ENCODE results near the gene NDUFB2.
A peak's percentile ranks its signal among the peaks of the same experiment; 100 is the strongest.
"Not testable (repeated sequence)": the region's sequence is repeated elsewhere in the genome, so short reads cannot be mapped to it uniquely, and the experiment has no call there.

The NDUFB2 gene

GRCh38 chr7:140702774-140703173 is 6.3 kb downstream of the NDUFB2 start:
- H3K27ac Mint-ChIP-seq (ENCODE audit: low read depth) = no peak overlapping the region
- H3K27me3 Mint-ChIP-seq = no peaks in the 10 kb centered on the region
- H3K4me3 Mint-ChIP-seq = no peak overlapping the region
- no peaks in the 10 kb centered on the region for H3K9me3 Mint-ChIP-seq
- peaks cover 18% of the 10 kb centered on the region for H3K4me1 Mint-ChIP-seq
- no peak for ATAC-seq (replicated peaks; ENCODE audit: extremely low read depth, poor library complexity, severe bottlenecking)
- H3K36me3 Mint-ChIP-seq (ENCODE audit: insufficient read depth) = peaks cover 17% of the 10 kb centered on the region
- no peak for DNase-seq (ENCODE audit: low spot score in 2 of 2)

GRCh38 chr7:140704205-140704604 is 7.7 kb downstream of the NDUFB2 start:
- H3K4me1 Mint-ChIP-seq = peaks cover 7% of the 10 kb centered on the region
- no peaks in the 10 kb centered on the region for H3K9me3 Mint-ChIP-seq
- H3K27me3 Mint-ChIP-seq = no peaks in the 10 kb centered on the region
- no peak for ATAC-seq (replicated peaks; ENCODE audit: extremely low read depth, poor library complexity, severe bottlenecking)
- peaks cover 19% of the 10 kb centered on the region for H3K36me3 Mint-ChIP-seq (ENCODE audit: insufficient read depth)
- H3K4me3 Mint-ChIP-seq = no peak overlapping the region
- no peak for DNase-seq (ENCODE audit: low spot score in 2 of 2)
- no peak overlapping the region for H3K27ac Mint-ChIP-seq (ENCODE audit: low read depth)

- Mint-ChIP-seq H3K9me3 (peaks cover 6% of the 10 kb centered on the region), H3K27ac (ENCODE audit: low read depth) (no peak overlapping the region), H3K4me1 (peaks cover 6% of the 10 kb centered on the region), H3K4me3 (no peak overlapping the region), H3K36me3 (ENCODE audit: insufficient read depth) (peaks cover 17% of the 10 kb centered on the region), H3K27me3 (no peaks in the 10 kb centered on the region)
- no peak for DNase-seq (ENCODE audit: low spot score in 2 of 2)
- ATAC-seq (replicated peaks; ENCODE audit: extremely low read depth, poor library complexity, severe bottlenecking) = no peak
Observed at GRCh38 chr7:140707132-140707531, 10.6 kb downstream of the NDUFB2 start.

- DNase-seq (ENCODE audit: low spot score in 2 of 2); ATAC-seq (replicated peaks; ENCODE audit: extremely low read depth, poor library complexity, severe bottlenecking); H3K4me3 Mint-ChIP-seq; H3K4me1 Mint-ChIP-seq; H3K27me3 Mint-ChIP-seq; H3K27ac Mint-ChIP-seq (ENCODE audit: low read depth); H3K9me3 Mint-ChIP-seq: not testable (repeated sequence)
- H3K36me3 Mint-ChIP-seq (ENCODE audit: insufficient read depth) = peaks cover 17% of the 10 kb centered on the region
Observed at GRCh38 chr7:140708764-140709163, 12.3 kb downstream of the NDUFB2 start.

GRCh38 chr7:140712392-140712791 is 15.9 kb downstream of the NDUFB2 start:
- not testable (repeated sequence) for DNase-seq (ENCODE audit: low spot score in 2 of 2); H3K27me3 Mint-ChIP-seq; ATAC-seq (replicated peaks; ENCODE audit: extremely low read depth, poor library complexity, severe bottlenecking); H3K36me3 Mint-ChIP-seq (ENCODE audit: insufficient read depth); H3K4me3 Mint-ChIP-seq; H3K9me3 Mint-ChIP-seq
- Mint-ChIP-seq H3K4me1 (peaks cover 12% of the 10 kb centered on the region), H3K27ac (ENCODE audit: low read depth) (peak overlapping the region; percentile 35)

- Mint-ChIP-seq H3K27ac (ENCODE audit: low read depth) (no peak overlapping the region), H3K4me1 (peaks cover 12% of the 10 kb centered on the region), H3K27me3 (no peaks in the 10 kb centered on the region), H3K4me3 (peak overlapping the region; percentile 12), H3K9me3 (peaks cover 6% of the 10 kb centered on the region), H3K36me3 (ENCODE audit: insufficient read depth) (no peaks in the 10 kb centered on the region)
- DNase-seq (ENCODE audit: low spot score in 2 of 2) (no peak), ATAC-seq (replicated peaks; ENCODE audit: extremely low read depth, poor library complexity, severe bottlenecking) (peak; percentile 76)
Observed at GRCh38 chr7:140714331-140715040, 18.0 kb downstream of the NDUFB2 start.

GRCh38 chr7:140719721-140720120 is 23.2 kb downstream of the NDUFB2 start:
- no peak overlapping the region for H3K27ac Mint-ChIP-seq (ENCODE audit: low read depth)
- H3K4me1 Mint-ChIP-seq = peaks cover 14% of the 10 kb centered on the region
- H3K36me3 Mint-ChIP-seq (ENCODE audit: insufficient read depth) = no peaks in the 10 kb centered on the region
- H3K27me3 Mint-ChIP-seq = no peaks in the 10 kb centered on the region
- no peak overlapping the region for H3K4me3 Mint-ChIP-seq
- H3K9me3 Mint-ChIP-seq = no peaks in the 10 kb centered on the region
- ATAC-seq (replicated peaks; ENCODE audit: extremely low read depth, poor library complexity, severe bottlenecking) (no peak), DNase-seq (ENCODE audit: low spot score in 2 of 2) (no peak)

GRCh38 chr7:140722254-140722653 is 25.7 kb downstream of the NDUFB2 start:
- no peaks in the 10 kb centered on the region for H3K27me3 Mint-ChIP-seq
- no peaks in the 10 kb centered on the region for H3K9me3 Mint-ChIP-seq
- H3K36me3 Mint-ChIP-seq (ENCODE audit: insufficient read depth) = peaks cover 2% of the 10 kb centered on the region
- ATAC-seq (replicated peaks; ENCODE audit: extremely low read depth, poor library complexity, severe bottlenecking) = no peak
- no peak overlapping the region for H3K27ac Mint-ChIP-seq (ENCODE audit: low read depth)
- H3K4me1 Mint-ChIP-seq = peaks cover 12% of the 10 kb centered on the region
- DNase-seq (ENCODE audit: low spot score in 2 of 2) = no peak
- no peak overlapping the region for H3K4me3 Mint-ChIP-seq

- peak; percentile 94 for ATAC-seq (replicated peaks; ENCODE audit: extremely low read depth, poor library complexity, severe bottlenecking)
- H3K36me3 Mint-ChIP-seq (ENCODE audit: insufficient read depth) = peaks cover 2% of the 10 kb centered on the region
- DNase-seq (ENCODE audit: low spot score in 2 of 2) = no peak
- H3K4me3 Mint-ChIP-seq = no peak overlapping the region
- H3K9me3 Mint-ChIP-seq = no peaks in the 10 kb centered on the region
- peak overlapping the region; percentile 16 for H3K27ac Mint-ChIP-seq (ENCODE audit: low read depth)
- no peaks in the 10 kb centered on the region for H3K27me3 Mint-ChIP-seq
- peaks cover 12% of the 10 kb centered on the region for H3K4me1 Mint-ChIP-seq
Observed at GRCh38 chr7:140723006-140723405, 26.5 kb downstream of the NDUFB2 start.

GRCh38 chr7:140723574-140723973 is 27.1 kb downstream of the NDUFB2 start:
- H3K36me3 Mint-ChIP-seq (ENCODE audit: insufficient read depth) = peaks cover 2% of the 10 kb centered on the region
- no peaks in the 10 kb centered on the region for H3K27me3 Mint-ChIP-seq
- DNase-seq (ENCODE audit: low spot score in 2 of 2) (no peak), ATAC-seq (replicated peaks; ENCODE audit: extremely low read depth, poor library complexity, severe bottlenecking) (no peak)
- H3K27ac Mint-ChIP-seq (ENCODE audit: low read depth) = peak overlapping the region; percentile 55
- H3K4me1 Mint-ChIP-seq = peaks cover 12% of the 10 kb centered on the region
- no peaks in the 10 kb centered on the region for H3K9me3 Mint-ChIP-seq
- H3K4me3 Mint-ChIP-seq = no peak overlapping the region

- no peak overlapping the region for H3K4me3 Mint-ChIP-seq
- no peak overlapping the region for H3K27ac Mint-ChIP-seq (ENCODE audit: low read depth)
- H3K27me3 Mint-ChIP-seq = no peaks in the 10 kb centered on the region
- no peaks in the 10 kb centered on the region for H3K9me3 Mint-ChIP-seq
- peaks cover 12% of the 10 kb centered on the region for H3K4me1 Mint-ChIP-seq
- DNase-seq (ENCODE audit: low spot score in 2 of 2) (no peak), ATAC-seq (replicated peaks; ENCODE audit: extremely low read depth, poor library complexity, severe bottlenecking) (no peak)
- peaks cover 4% of the 10 kb centered on the region for H3K36me3 Mint-ChIP-seq (ENCODE audit: insufficient read depth)
Observed at GRCh38 chr7:140724706-140725105, 28.2 kb downstream of the NDUFB2 start.

GRCh38 chr7:140726281-140726680 is 29.8 kb downstream of the NDUFB2 start:
- Mint-ChIP-seq H3K9me3 (no peaks in the 10 kb centered on the region), H3K36me3 (ENCODE audit: insufficient read depth) (peaks cover 7% of the 10 kb centered on the region), H3K4me1 (peaks cover 12% of the 10 kb centered on the region), H3K27ac (ENCODE audit: low read depth) (no peak overlapping the region), H3K27me3 (no peaks in the 10 kb centered on the region), H3K4me3 (no peak overlapping the region)
- DNase-seq (ENCODE audit: low spot score in 2 of 2) (no peak), ATAC-seq (replicated peaks; ENCODE audit: extremely low read depth, poor library complexity, severe bottlenecking) (no peak)

GRCh38 chr7:140732416-140732815 is 35.9 kb downstream of the NDUFB2 start:
- ATAC-seq (replicated peaks; ENCODE audit: extremely low read depth, poor library complexity, severe bottlenecking) = no peak
- no peaks in the 10 kb centered on the region for H3K9me3 Mint-ChIP-seq
- no peaks in the 10 kb centered on the region for H3K4me1 Mint-ChIP-seq
- no peak overlapping the region for H3K27ac Mint-ChIP-seq (ENCODE audit: low read depth)
- peaks cover 10% of the 10 kb centered on the region for H3K36me3 Mint-ChIP-seq (ENCODE audit: insufficient read depth)
- no peak for DNase-seq (ENCODE audit: low spot score in 2 of 2)
- H3K27me3 Mint-ChIP-seq = no peaks in the 10 kb centered on the region
- no peak overlapping the region for H3K4me3 Mint-ChIP-seq
